ENCODE results near the gene KIAA0753. TPM values are rescaled to one million over a fixed set of nuclear protein-coding genes. Genes with fewer than 3 reads are reported as not detected.

The KIAA0753 gene
- total RNA-seq, 1 experiment from 2014 or later, result 13.0 TPM

DNA sequence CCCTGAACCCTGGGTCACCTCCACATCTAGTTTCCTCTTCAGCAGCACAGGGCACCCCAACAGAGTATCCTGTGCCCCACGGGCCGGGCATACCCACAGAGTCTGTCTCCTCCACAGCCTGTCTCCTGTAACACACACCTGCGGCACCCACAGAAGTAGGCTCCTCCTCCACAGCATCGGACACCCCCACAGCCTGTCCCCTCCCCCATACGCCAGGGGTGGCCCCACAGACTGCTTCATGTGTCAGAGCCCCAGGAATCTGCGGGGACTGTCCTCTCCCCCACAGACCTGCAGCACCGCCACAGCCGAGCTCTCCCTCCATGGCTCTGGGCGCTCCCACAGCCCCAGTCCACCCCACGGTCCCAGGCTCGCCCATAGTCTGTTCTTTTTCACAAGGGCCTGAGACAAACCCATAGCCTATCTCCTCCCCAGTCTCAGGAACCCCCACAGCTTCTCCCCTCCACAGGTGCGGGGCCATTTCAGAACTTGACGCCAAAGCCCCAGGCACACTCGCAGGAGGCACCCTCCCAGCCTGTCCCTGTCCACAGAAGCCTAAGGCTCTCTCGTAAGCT lies 1.4 kb downstream of the KIAA0753 start:
- intact Hi-C loops (cut with micrococcal nuclease; ENCODE audit: unreplicated experiment), result no loop called here
- H3K4me3 ChIP-seq (ENCODE audit: low read depth in 2 of 2, low read length in 2 of 2), result peak overlapping the region; percentile 91 to 94
- H3K27me3 ChIP-seq (ENCODE audit: control insufficient read depth, insufficient read depth, low read length), result no peaks in the 10 kb centered on the region
- H3K9me3 ChIP-seq (ENCODE audit: control insufficient read depth, insufficient read depth, low read depth, low read length), result no peaks in the 10 kb centered on the region
- ATAC-seq, result no peak
- H3K36me3 ChIP-seq (ENCODE audit: control insufficient read depth, insufficient read depth, low read length), result peaks cover 20% of the 10 kb centered on the region
- peaks cover 17% of the 10 kb centered on the region for H3K4me1 ChIP-seq (ENCODE audit: control insufficient read depth, insufficient read depth, low read length)
- ChIA-PET POLR2A (no interaction called here), CTCF (no interaction called here)
- TF ChIP-seq, protein P1, sequence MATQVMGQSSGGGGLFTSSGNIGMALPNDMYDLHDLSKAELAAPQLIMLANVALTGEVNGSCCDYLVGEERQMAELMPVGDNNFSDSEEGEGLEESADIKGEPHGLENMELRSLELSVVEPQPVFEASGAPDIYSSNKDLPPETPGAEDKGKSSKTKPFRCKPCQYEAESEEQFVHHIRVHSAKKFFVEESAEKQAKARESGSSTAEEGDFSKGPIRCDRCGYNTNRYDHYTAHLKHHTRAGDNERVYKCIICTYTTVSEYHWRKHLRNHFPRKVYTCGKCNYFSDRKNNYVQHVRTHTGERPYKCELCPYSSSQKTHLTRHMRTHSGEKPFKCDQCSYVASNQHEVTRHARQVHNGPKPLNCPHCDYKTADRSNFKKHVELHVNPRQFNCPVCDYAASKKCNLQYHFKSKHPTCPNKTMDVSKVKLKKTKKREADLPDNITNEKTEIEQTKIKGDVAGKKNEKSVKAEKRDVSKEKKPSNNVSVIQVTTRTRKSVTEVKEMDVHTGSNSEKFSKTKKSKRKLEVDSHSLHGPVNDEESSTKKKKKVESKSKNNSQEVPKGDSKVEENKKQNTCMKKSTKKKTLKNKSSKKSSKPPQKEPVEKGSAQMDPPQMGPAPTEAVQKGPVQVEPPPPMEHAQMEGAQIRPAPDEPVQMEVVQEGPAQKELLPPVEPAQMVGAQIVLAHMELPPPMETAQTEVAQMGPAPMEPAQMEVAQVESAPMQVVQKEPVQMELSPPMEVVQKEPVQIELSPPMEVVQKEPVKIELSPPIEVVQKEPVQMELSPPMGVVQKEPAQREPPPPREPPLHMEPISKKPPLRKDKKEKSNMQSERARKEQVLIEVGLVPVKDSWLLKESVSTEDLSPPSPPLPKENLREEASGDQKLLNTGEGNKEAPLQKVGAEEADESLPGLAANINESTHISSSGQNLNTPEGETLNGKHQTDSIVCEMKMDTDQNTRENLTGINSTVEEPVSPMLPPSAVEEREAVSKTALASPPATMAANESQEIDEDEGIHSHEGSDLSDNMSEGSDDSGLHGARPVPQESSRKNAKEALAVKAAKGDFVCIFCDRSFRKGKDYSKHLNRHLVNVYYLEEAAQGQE (IDR thresholded peaks at IDR 0.05; ENCODE audit: insufficient read depth in 1 of 2, low read depth in 2 of 2, low read length in 1 of 2), result no peak
- TF ChIP-seq POLR2AphosphoS5 (IDR thresholded peaks at IDR 0.05; ENCODE audit: low read depth, low read length), result no peak
- TF ChIP-seq TCF7L2 (IDR thresholded peaks at IDR 0.05; ENCODE audit: low read depth, low read length), result no peak
- no peak for TF ChIP-seq SIN3A (IDR thresholded peaks at IDR 0.05; ENCODE audit: borderline replicate concordance, insufficient read depth, low read depth, low read length)
- TF ChIP-seq, protein P2, sequence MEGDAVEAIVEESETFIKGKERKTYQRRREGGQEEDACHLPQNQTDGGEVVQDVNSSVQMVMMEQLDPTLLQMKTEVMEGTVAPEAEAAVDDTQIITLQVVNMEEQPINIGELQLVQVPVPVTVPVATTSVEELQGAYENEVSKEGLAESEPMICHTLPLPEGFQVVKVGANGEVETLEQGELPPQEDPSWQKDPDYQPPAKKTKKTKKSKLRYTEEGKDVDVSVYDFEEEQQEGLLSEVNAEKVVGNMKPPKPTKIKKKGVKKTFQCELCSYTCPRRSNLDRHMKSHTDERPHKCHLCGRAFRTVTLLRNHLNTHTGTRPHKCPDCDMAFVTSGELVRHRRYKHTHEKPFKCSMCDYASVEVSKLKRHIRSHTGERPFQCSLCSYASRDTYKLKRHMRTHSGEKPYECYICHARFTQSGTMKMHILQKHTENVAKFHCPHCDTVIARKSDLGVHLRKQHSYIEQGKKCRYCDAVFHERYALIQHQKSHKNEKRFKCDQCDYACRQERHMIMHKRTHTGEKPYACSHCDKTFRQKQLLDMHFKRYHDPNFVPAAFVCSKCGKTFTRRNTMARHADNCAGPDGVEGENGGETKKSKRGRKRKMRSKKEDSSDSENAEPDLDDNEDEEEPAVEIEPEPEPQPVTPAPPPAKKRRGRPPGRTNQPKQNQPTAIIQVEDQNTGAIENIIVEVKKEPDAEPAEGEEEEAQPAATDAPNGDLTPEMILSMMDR (IDR thresholded peaks at IDR 0.05), result no peak
- H3K27ac ChIP-seq (ENCODE audit: low read length), result peak overlapping the region; percentile 68
- DNase-seq (ENCODE audit: low read depth, low spot score), result no peak
- no TSS peak for BruUV-seq (replicated peaks)
- in situ Hi-C loops (cut with HindIII; ENCODE audit: low pct_unique_long_range_greater_than_20kb, low sequenced_read_pairs), result no loop called here

DNA sequence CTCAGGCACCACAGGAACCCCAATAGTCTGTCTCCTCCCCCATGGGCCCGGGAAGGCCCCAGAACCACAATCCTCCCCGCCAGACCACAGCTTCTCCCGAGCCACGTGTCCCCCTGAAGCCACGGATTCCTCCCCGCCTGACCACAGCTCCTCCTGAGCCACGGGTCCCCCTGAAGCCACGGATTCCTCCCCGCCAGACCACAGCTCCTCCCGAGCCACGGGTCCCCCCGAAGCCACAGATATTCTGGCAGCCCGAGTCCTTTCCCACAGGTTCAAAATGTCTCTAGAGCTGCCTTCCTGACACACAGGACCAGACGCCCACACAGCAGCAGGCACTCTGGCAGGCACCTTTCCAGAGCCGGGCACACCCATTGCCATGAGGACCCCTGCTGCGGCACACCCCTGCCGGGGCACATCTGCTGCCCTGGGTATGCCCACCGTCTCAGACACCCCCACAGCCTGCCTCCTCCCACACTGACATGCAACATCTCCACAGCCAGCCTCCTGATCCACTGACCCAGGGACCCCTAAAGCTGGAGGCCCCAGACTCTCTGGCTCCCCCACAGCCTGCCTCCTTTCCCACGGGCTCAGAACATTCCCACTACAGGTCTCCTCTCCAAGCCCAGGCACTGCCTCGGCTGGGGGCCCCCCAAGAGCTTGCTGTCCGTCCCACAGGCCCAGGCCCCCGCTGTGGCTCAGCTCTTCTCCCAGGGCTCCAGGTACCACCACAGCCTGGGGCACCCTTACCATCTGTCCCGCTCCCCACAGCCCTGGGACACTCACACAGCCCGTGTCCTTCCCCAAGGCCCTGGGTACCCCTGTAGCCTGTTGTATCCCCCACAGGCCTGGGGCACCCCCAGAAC lies 2.2 kb downstream of the KIAA0753 start:
- Histone ChIP-seq H3K4me1 (ENCODE audit: control insufficient read depth, insufficient read depth, low read length) (peaks cover 17% of the 10 kb centered on the region), H3K27me3 (ENCODE audit: control insufficient read depth, insufficient read depth, low read length) (no peaks in the 10 kb centered on the region), H3K36me3 (ENCODE audit: control insufficient read depth, insufficient read depth, low read length) (peaks cover 20% of the 10 kb centered on the region), H3K27ac (ENCODE audit: low read length) (no peak overlapping the region), H3K4me3 (ENCODE audit: low read depth in 2 of 2, low read length in 2 of 2) (no peak overlapping the region), H3K9me3 (ENCODE audit: control insufficient read depth, insufficient read depth, low read depth, low read length) (no peaks in the 10 kb centered on the region)
- TF ChIP-seq, protein P1 (IDR thresholded peaks at IDR 0.05; ENCODE audit: insufficient read depth in 1 of 2, low read depth in 2 of 2, low read length in 1 of 2), result no peak
- TF ChIP-seq TCF7L2 (IDR thresholded peaks at IDR 0.05; ENCODE audit: low read depth, low read length) (no peak), POLR2AphosphoS5 (IDR thresholded peaks at IDR 0.05; ENCODE audit: low read depth, low read length) (no peak), SIN3A (IDR thresholded peaks at IDR 0.05; ENCODE audit: borderline replicate concordance, insufficient read depth, low read depth, low read length) (no peak)
- TF ChIP-seq, protein P2 (IDR thresholded peaks at IDR 0.05), result no peak
- no peak for DNase-seq (ENCODE audit: low read depth, low spot score)
- in situ Hi-C loops (cut with HindIII; ENCODE audit: low pct_unique_long_range_greater_than_20kb, low sequenced_read_pairs), result no loop called here
- no TSS peak for BruUV-seq (replicated peaks)
- ChIA-PET POLR2A (no interaction called here), CTCF (no interaction called here)
- intact Hi-C loops (cut with micrococcal nuclease; ENCODE audit: unreplicated experiment), result no loop called here
- ATAC-seq, result no peak

Measured in Panc1 (cell line).